ENCODE measurements around the gene RUNX2.

Gene RUNX2

GRCh38 chr6:45590226-45590625 is 262.1 kb downstream of the RUNX2 start:
- H3K36me3 ChIP-seq (ENCODE audit: control insufficient read depth in 2 of 2, insufficient read depth in 1 of 2, low read length in 2 of 2) = no peaks in the 10 kb centered on the region
- CTCF ChIA-PET = interaction anchor here (1.2 kb wide), 1 partner anchor 124 kb away, joined by 3 read pairs; no protein-coding TSS in a partner anchor
- TF ChIP-seq KLF9 (tag by site-specific recombination; IDR thresholded peaks at IDR 0.05; ENCODE audit: low read depth) (no peak), REPIN1 (tag by site-specific recombination; IDR thresholded peaks at IDR 0.05; ENCODE audit: low read depth) (no peak), ZNF280D (tag by site-specific recombination; IDR thresholded peaks at IDR 0.05) (no peak), ZNF366 (tag by site-specific recombination; conservative IDR thresholded peaks at IDR 0.05) (no peak; the same call in 1 of the 2 replicates), ZNF530 (tag by site-specific recombination; IDR thresholded peaks at IDR 0.05; ENCODE audit: low read depth) (no peak), FEZF1 (tag by site-specific recombination; IDR thresholded peaks at IDR 0.05) (peak; percentile 64; the same call in 1 of the 2 replicates), ZNF626 (tag by site-specific recombination; IDR thresholded peaks at IDR 0.05) (no peak), ZBTB49 (tag by site-specific recombination; IDR thresholded peaks at IDR 0.05; ENCODE audit: low read depth) (no peak), ZFP37 (tag by site-specific recombination; IDR thresholded peaks at IDR 0.05) (no peak), ZNF140 (tag by site-specific recombination; IDR thresholded peaks at IDR 0.05) (no peak), ZNF311 (tag by site-specific recombination; IDR thresholded peaks at IDR 0.05; ENCODE audit: borderline replicate concordance) (no peak), ZNF677 (tag by site-specific recombination; IDR thresholded peaks at IDR 0.05) (no peak), ZNF837 (tag by site-specific recombination; IDR thresholded peaks at IDR 0.05) (no peak), ZNF558 (tag by site-specific recombination; IDR thresholded peaks at IDR 0.05) (peak; percentile 28; the same call in 1 of the 2 replicates), KLF16 (tag by site-specific recombination; IDR thresholded peaks at IDR 0.05) (no peak), HOXD13 (CRISPR knock-in tag; IDR thresholded peaks at IDR 0.05; ENCODE audit: borderline replicate concordance) (peak; percentile 39; the same call in 1 of the 2 replicates), ZNF549 (tag by site-specific recombination; IDR thresholded peaks at IDR 0.05) (no peak), ZBTB44 (tag by site-specific recombination; IDR thresholded peaks at IDR 0.05) (0 out of 2 replicates have a peak, but pooled peaks have one; percentile 29), ZNF488 (tag by site-specific recombination; IDR thresholded peaks at IDR 0.05) (no peak), ZNF138 (tag by site-specific recombination; IDR thresholded peaks at IDR 0.05; ENCODE audit: borderline replicate concordance) (no peak), ZNF843 (tag by site-specific recombination; IDR thresholded peaks at IDR 0.05) (0 out of 2 replicates have a peak, but pooled peaks have one; percentile 20), OVOL3 (tag by site-specific recombination; IDR thresholded peaks at IDR 0.05) (no peak), ZNF600 (tag by site-specific recombination; IDR thresholded peaks at IDR 0.05) (no peak), ZNF776 (tag by site-specific recombination; IDR thresholded peaks at IDR 0.05; ENCODE audit: borderline replicate concordance) (no peak), SP7 (tag by site-specific recombination; IDR thresholded peaks at IDR 0.05) (peak; percentile 85), PRDM10 (tag by site-specific recombination; IDR thresholded peaks at IDR 0.05) (peak; percentile 70), YY2 (tag by site-specific recombination; IDR thresholded peaks at IDR 0.05) (no peak), ZNF624 (tag by site-specific recombination; IDR thresholded peaks at IDR 0.05) (no peak)

More at GRCh38 chr6:45590226-45590625, 262.1 kb downstream of the RUNX2 start:
- POLR2A ChIA-PET = interaction anchor here (1.1 kb wide), 1 partner anchor 19 kb away, joined by 3 read pairs; no protein-coding TSS in a partner anchor
- no peak overlapping the region for H3K4me3 ChIP-seq (ENCODE audit: low read depth, low read length)
- H3K4me1 ChIP-seq (ENCODE audit: control insufficient read depth, insufficient read depth, low read length) = peaks cover 28% of the 10 kb centered on the region
- H3K9me3 ChIP-seq (ENCODE audit: control insufficient read depth, insufficient read depth, low read depth, low read length) = no peaks in the 10 kb centered on the region
- peak overlapping the region; percentile 83 for H3K27ac ChIP-seq (ENCODE audit: extremely low read depth, low read depth, low read length)
